Left lobe of liver (tissue), 2 donors: ENCODE data around the gene DCTN3. TPM values are rescaled to one million over a fixed set of nuclear protein-coding genes. Genes with fewer than 3 reads are reported as not detected.
A peak's percentile ranks its signal among the peaks of the same experiment; 100 is the strongest.
"Not testable (repeated sequence)": the region's sequence is repeated elsewhere in the genome, so short reads cannot be mapped to it uniquely, and the experiment has no call there.

Source experiments
- ATAC-seq: fragments of 200-7000 bp; cut with Tn5 transposase; one replicate; pipeline ENCODE4 v1.9.1; 2020; ENCODE audit warnings: mild to moderate bottlenecking, moderate library complexity
- DNase-seq: peaks from one replicate; pipeline ENCODE4 v3.0.0-alpha.2; 2020; ENCODE audit warnings: low spot score
- total RNA-seq: library from RNA; stranded (reverse); gene quantifications from one replicate; pipeline ENCODE4 v1.2.1, GENCODE V29; 2021
- donor health status: DM: no; HTN: no; CAD: no; lungs with moderate emphysema.
- donor health status: DM: no; HTN: yes; CAD: no.

DCTN3 gene
- total RNA-seq, 1 donor from 2014 or later, result 31.4 TPM

GRCh38 chr9:34647651-34648050 lies 27.4 kb upstream of the DCTN3 start:
- no peak for ATAC-seq
- DNase-seq, result no peak

- DNase-seq (no peak), ATAC-seq (no peak)
These were observed 26.7 kb upstream of the DCTN3 start for GRCh38 chr9:34647084-34647403.

- peak; percentile 69 for ATAC-seq
- DNase-seq, result peak; percentile 98
These were observed 26.2 kb upstream of the DCTN3 start, which contains the start of gene GALT for GRCh38 chr9:34646211-34647083. GALT (plus strand) TSS chr9:34646675; CDS start chr9:34646705, 30 bp downstream.

GRCh38 chr9:34644766-34645314 lies 24.5 kb upstream of the DCTN3 start:
- ATAC-seq (peak; percentile 53), DNase-seq (peak; percentile 85)

- ATAC-seq (no peak), DNase-seq (no peak)
These were observed 22.4 kb upstream of the DCTN3 start for GRCh38 chr9:34642679-34643078.

- not testable (repeated sequence) for ATAC-seq, DNase-seq
These were observed 19.0 kb upstream of the DCTN3 start for GRCh38 chr9:34639322-34639721.

- ATAC-seq, result no peak
- no peak for DNase-seq
These were observed 17.8 kb upstream of the DCTN3 start for GRCh38 chr9:34638138-34638445.

- DNase-seq, result peak; percentile 97
- ATAC-seq, result peak; percentile 86
These were observed 17.3 kb upstream of the DCTN3 start, which contains the start of gene SIGMAR1 for GRCh38 chr9:34637356-34638137. SIGMAR1 (minus strand) TSS chr9:34637787; CDS start chr9:34637697, 90 bp downstream.

GRCh38 chr9:34636791-34637355 lies 16.6 kb upstream of the DCTN3 start:
- DNase-seq (no peak), ATAC-seq (peak; percentile 44)

- DNase-seq, result no peak
- ATAC-seq, result no peak
These were observed 15.3 kb upstream of the DCTN3 start for GRCh38 chr9:34635556-34635955.

- no peak for ATAC-seq
- no peak for DNase-seq
These were observed 14.4 kb upstream of the DCTN3 start for GRCh38 chr9:34634551-34635248.

GRCh38 chr9:34633851-34634550 lies 13.7 kb upstream of the DCTN3 start:
- ATAC-seq (peak; percentile 30), DNase-seq (peak; percentile 70)

GRCh38 chr9:34633166-34633565 lies 12.9 kb upstream of the DCTN3 start:
- no peak for ATAC-seq
- no peak for DNase-seq

- peak; percentile 72 for ATAC-seq
- DNase-seq, result peak; percentile 89
These were observed 10.3 kb upstream of the DCTN3 start for GRCh38 chr9:34630402-34631154.

GRCh38 chr9:34629491-34629808 lies 9.2 kb upstream of the DCTN3 start:
- ATAC-seq, result peak; percentile 1
- no peak for DNase-seq

GRCh38 chr9:34628656-34629490 lies 8.6 kb upstream of the DCTN3 start, which contains the start of gene ARID3C:
ARID3C (minus strand) TSS chr9:34629066; CDS start chr9:34628014, 1,052 bp downstream.
- ATAC-seq, result peak; percentile 71
- DNase-seq, result peak; percentile 74

GRCh38 chr9:34627716-34628655 lies 7.7 kb upstream of the DCTN3 start:
- DNase-seq (no peak), ATAC-seq (no peak)

GRCh38 chr9:34625186-34625486 lies 4.8 kb upstream of the DCTN3 start:
- no peak for DNase-seq
- ATAC-seq, result no peak
